Regular cardiac myocyte (primary cell): ENCODE results near the gene BAZ1A. TPM values are rescaled to one million over a fixed set of nuclear protein-coding genes. Genes with fewer than 3 reads are reported as not detected.

Experiments
- total RNA-seq: library from RNA; depleted of rRNA; stranded (reverse); fragments of >200 nt; gene quantifications from 2 replicates; pipeline ENCODE4 v1.2.3, GENCODE V29; 2014

Gene BAZ1A
- 23.7 and 49.3 TPM in 2 replicates for total RNA-seq

GRCh38 chr14:34875031-34875922, at the start of gene BAZ1A:
TSS of gene BAZ1A (minus strand) at chr14:34875360. CDS start at chr14:34874604, 756 bp downstream.

DNA sequence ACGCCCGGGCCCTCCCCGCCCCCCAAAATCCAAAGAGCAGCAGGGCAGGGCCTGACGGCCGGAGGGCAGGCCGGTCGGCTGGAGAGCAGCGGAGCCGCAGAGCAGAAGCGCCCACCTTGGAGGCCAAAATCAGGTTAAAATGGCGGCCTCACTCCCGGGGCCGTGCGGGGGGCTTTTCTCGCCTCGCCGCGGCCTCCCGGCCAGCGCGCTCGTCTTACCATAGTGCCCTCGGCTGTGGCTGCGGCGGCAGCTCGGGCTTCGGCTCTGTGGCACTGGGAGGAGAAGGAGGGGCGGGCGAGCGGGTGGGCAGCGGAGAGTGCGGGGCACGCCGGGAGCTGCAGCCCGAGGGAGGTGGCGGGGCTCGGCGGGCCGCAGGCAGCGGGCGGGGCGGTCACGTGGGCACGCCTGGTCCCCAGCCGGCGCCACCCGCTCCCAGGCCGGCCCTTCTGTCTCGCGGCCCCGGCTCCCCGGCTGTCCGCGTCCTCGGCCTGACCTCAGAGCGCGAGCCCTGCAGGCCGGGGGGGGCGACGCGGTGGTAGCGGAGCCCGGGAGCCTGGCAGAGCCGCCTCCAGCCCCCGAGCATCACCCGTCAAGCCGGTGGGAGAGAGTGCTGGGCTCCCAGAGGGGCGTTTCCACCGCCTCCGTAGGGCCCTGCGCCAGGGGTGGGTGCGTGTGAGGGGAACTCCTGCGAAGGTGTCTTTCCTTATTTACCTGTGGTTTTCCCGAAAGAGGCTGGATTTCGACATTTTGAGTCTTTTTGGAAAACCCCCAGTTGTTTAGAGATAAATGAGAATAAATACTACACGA, 160.6 kb downstream of the BAZ1A start, which contains the start of gene CFL2:
CFL2 (minus strand) TSS at position 274 of the 807 bp plus-strand sequence; CDS start at position 221, 53 bp downstream.

Other genes starting within 250 kb of the BAZ1A start
- 163 and 213 TPM in 2 replicates for gene SNX6, start 245.2 kb downstream of the BAZ1A start, total RNA-seq
- gene CFL2, start 160.8 kb downstream of the BAZ1A start, total RNA-seq: 74.4 and 106 TPM in 2 replicates
- gene SRP54, start 107.6 kb upstream of the BAZ1A start, total RNA-seq: 111 and 112 TPM in 2 replicates
- gene FAM177A1, start 170.9 kb upstream of the BAZ1A start, total RNA-seq: 59.8 and 61.2 TPM in 2 replicates
- gene PPP2R3C, start 246.6 kb upstream of the BAZ1A start, total RNA-seq: 31.4 and 53.6 TPM in 2 replicates
- 24.7 and 29.9 TPM in 2 replicates for gene PRORP, start 247.2 kb upstream of the BAZ1A start, total RNA-seq